Aorta (tissue), 5 donors: Measurements from ENCODE around the gene TPH2. TPM values are rescaled to one million over a fixed set of nuclear protein-coding genes. Genes with fewer than 3 reads are reported as not detected.

Source experiments
- ATAC-seq: fragments of 200-7000 bp; cut with Tn5 transposase; one replicate; pipeline ENCODE4 v1.9.1; 2022; ENCODE audit warnings: moderate library complexity; ENCODE audit not compliant: low FRiP score
- DNase-seq, 2 donors: peaks; one replicate each; pipeline ENCODE4 v3.0.0-alpha.2; 2020
- H3K27ac ChIP-seq, 2 donors: one replicate each; pipeline ENCODE4 v1.5.1; 2013; ENCODE audit warnings: low read length in 2 of 2, mild to moderate bottlenecking in 2 of 2, moderate library complexity in 2 of 2, control low read depth in 1 of 2, inconsistent platforms in 1 of 2, low read depth in 1 of 2
- H3K27me3 ChIP-seq, 2 donors: one replicate each; pipeline ENCODE4 v1.6.1; 2013; ENCODE audit warnings: control low read depth in 1 of 2, low read length in 1 of 2, mild to moderate bottlenecking in 1 of 2, moderate library complexity in 1 of 2; ENCODE audit not compliant: insufficient read depth in 2 of 2, control insufficient read depth in 1 of 2
- H3K36me3 ChIP-seq, 2 donors: one replicate each; pipeline ENCODE4 v1.6.1; 2013; ENCODE audit warnings: control low read depth in 1 of 2, low read length in 1 of 2, mild to moderate bottlenecking in 1 of 2; ENCODE audit not compliant: insufficient read depth in 2 of 2, control insufficient read depth in 1 of 2
- H3K4me1 ChIP-seq, 2 donors: one replicate each; pipeline ENCODE4 v1.6.1; 2013; ENCODE audit warnings: low read length in 2 of 2, control low read depth in 1 of 2, mild to moderate bottlenecking in 1 of 2, moderate library complexity in 1 of 2; ENCODE audit not compliant: insufficient read depth in 2 of 2, control insufficient read depth in 1 of 2
- H3K4me3 ChIP-seq, 2 donors: one replicate each; pipeline ENCODE4 v1.5.1; 2013; ENCODE audit warnings: low read length in 2 of 2, control low read depth in 1 of 2, mild to moderate bottlenecking in 1 of 2
- H3K9me3 ChIP-seq: one replicate; pipeline ENCODE4 v1.6.1; 2013; ENCODE audit warnings: mild to moderate bottlenecking, low read length; ENCODE audit not compliant: control insufficient read depth
- WGBS, 2 donors: extraction: QIAGEN DNeasy Blood & Tissue Kit; methylation state at CpG; one replicate each; pipeline ENCODE4 v1.1.7; 2013; 5-methylcytosine and 5-hydroxymethylcytosine counted together
- intact Hi-C, 2 donors: fragments of 100-400 bp; cut with DNase I; formaldehyde crosslinking; loops; one replicate each; pipeline versions ENCODE4 v1.14.2 to v1.15.0; 2022
- polyA plus RNA-seq, 2 donors: library from polyadenylated mRNA; stranded (reverse); fragments of 200-250 nt; gene quantifications; one replicate each; pipeline ENCODE4 v1.2.3, GENCODE V29; 2013
- total RNA-seq, 2 donors: library from RNA; stranded (reverse); fragmentation: NEBNext Ultra II Directional; extraction: Animal tissue kit (Norgen Biotek cat#: 25700); gene quantifications; one replicate each; pipeline ENCODE4 v1.2.1, GENCODE V29; 2021
- donor health status: healthy with polysubstance abuse.
- donor health status: Bipolar disorder and iron deficiency.
- donor health status: DM: no; HTN: no; CAD: no.
- donor health status: DM: no; HTN: no; CAD: no.
- donor health status: DM: yes; HTN: yes; CAD: no.

Gene TPH2
- total and polyA plus RNA-seq, 4 donors, result not detected

- H3K36me3 ChIP-seq, result no peaks in the 10 kb centered on the region
- no peak overlapping the region for H3K4me3 ChIP-seq
- no peak overlapping the region for H3K27ac ChIP-seq
- no peaks in the 10 kb centered on the region for H3K4me1 ChIP-seq
- H3K27me3 ChIP-seq, result peaks cover 0 to 2% of the 10 kb centered on the region in 2 donors
- 70 to 76% methylated on average over 2 of the region's 2 CpGs for WGBS, 2 donors
- peaks cover 1% of the 10 kb centered on the region for H3K9me3 ChIP-seq
- intact Hi-C loops, result no loop called here
- ATAC-seq (no peak), DNase-seq (no peak)
Measured at GRCh38 chr12:72063073-72063472, 124.4 kb downstream of the TPH2 start.

GRCh38 chr12:72071030-72071429 is 132.4 kb downstream of the TPH2 start:
- DNase-seq, result no peak
- Histone ChIP-seq H3K36me3 (no peaks in the 10 kb centered on the region), H3K27ac (no peak overlapping the region), H3K4me3 (no peak overlapping the region), H3K9me3 (no peaks in the 10 kb centered on the region), H3K27me3 (no peaks in the 10 kb centered on the region), H3K4me1 (no peaks in the 10 kb centered on the region)
- intact Hi-C loops, result no loop called here
- 93 to 98% methylated on average over 2 of the region's 2 CpGs for WGBS, 2 donors
- ATAC-seq, result no peak

- Histone ChIP-seq H3K27me3 (no peaks in the 10 kb centered on the region), H3K9me3 (no peaks in the 10 kb centered on the region), H3K4me3 (no peak overlapping the region), H3K27ac (no peak overlapping the region), H3K36me3 (no peaks in the 10 kb centered on the region), H3K4me1 (no peaks in the 10 kb centered on the region)
- ATAC-seq (no peak), DNase-seq (no peak)
- intact Hi-C loops, result no loop called here
- WGBS, 2 donors, result 4 to 8% methylated on average over 1 of the region's 1 CpG
Measured at GRCh38 chr12:72072592-72073212, 134.1 kb downstream of the TPH2 start.

GRCh38 chr12:72074065-72074464 is 135.4 kb downstream of the TPH2 start:
- 90 to 95% methylated on average over 1 of the region's 1 CpG for WGBS, 2 donors
- ATAC-seq, result no peak
- Histone ChIP-seq H3K36me3 (no peaks in the 10 kb centered on the region), H3K4me1 (no peaks in the 10 kb centered on the region), H3K27me3 (no peaks in the 10 kb centered on the region), H3K9me3 (no peaks in the 10 kb centered on the region), H3K27ac (no peak overlapping the region), H3K4me3 (no peak overlapping the region)
- intact Hi-C loops, result no loop called here
- no peak for DNase-seq

- Histone ChIP-seq H3K4me1 (no peaks in the 10 kb centered on the region), H3K9me3 (no peaks in the 10 kb centered on the region), H3K27me3 (no peaks in the 10 kb centered on the region), H3K4me3 (no peak overlapping the region), H3K27ac (no peak overlapping the region), H3K36me3 (no peaks in the 10 kb centered on the region)
- intact Hi-C loops, result no loop called here
- 37 to 42% methylated on average over 3 of the region's 3 CpGs for WGBS, 2 donors
- DNase-seq (no peak), ATAC-seq (no peak)
Measured at GRCh38 chr12:72074956-72075355, 136.3 kb downstream of the TPH2 start.

GRCh38 chr12:72075401-72075800 is 136.8 kb downstream of the TPH2 start:
- DNase-seq (no peak), ATAC-seq (no peak)
- Histone ChIP-seq H3K9me3 (no peaks in the 10 kb centered on the region), H3K4me3 (no peak overlapping the region), H3K4me1 (no peaks in the 10 kb centered on the region), H3K27me3 (no peaks in the 10 kb centered on the region), H3K27ac (no peak overlapping the region), H3K36me3 (no peaks in the 10 kb centered on the region)
- intact Hi-C loops, result no loop called here
- WGBS, 2 donors, result 74 to 76% methylated on average over 3 of the region's 3 CpGs

- ATAC-seq (peak; percentile 52), DNase-seq (no peak)
- Histone ChIP-seq H3K9me3 (no peaks in the 10 kb centered on the region), H3K36me3 (no peaks in the 10 kb centered on the region), H3K27ac (no peak overlapping the region), H3K27me3 (no peaks in the 10 kb centered on the region), H3K4me1 (no peaks in the 10 kb centered on the region), H3K4me3 (no peak overlapping the region)
- 92 to 93% methylated on average over 9 of the region's 9 CpGs for WGBS, 2 donors
- intact Hi-C loops, result no loop called here
Measured at GRCh38 chr12:72075891-72076557, 137.4 kb downstream of the TPH2 start.

DNA sequence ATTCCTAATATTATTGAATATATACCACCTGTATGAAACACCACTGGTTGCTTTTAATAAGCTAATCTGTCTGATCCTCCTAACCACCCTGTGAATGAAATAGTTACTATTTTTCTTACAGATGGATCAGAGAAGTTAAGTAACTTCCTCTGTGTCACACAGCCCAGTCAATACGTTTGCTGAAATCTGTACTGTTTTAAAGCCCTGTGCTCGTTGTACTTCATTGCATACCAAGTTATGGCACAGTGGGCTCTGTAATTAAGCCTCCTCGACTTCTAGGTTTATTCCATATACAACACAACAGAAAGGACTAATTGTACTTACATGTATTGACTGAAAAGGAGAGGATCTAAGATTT is 137.9 kb downstream of the TPH2 start:
- H3K4me1 ChIP-seq, result no peaks in the 10 kb centered on the region
- ATAC-seq (no peak), DNase-seq (no peak)
- no peaks in the 10 kb centered on the region for H3K27me3 ChIP-seq
- intact Hi-C loops, result no loop called here
- no peak overlapping the region for H3K4me3 ChIP-seq
- H3K36me3 ChIP-seq, result no peaks in the 10 kb centered on the region
- WGBS, 2 donors, result 80 to 83% methylated on average over 3 of the region's 3 CpGs
- no peaks in the 10 kb centered on the region for H3K9me3 ChIP-seq
- no peak overlapping the region for H3K27ac ChIP-seq

- DNase-seq (no peak), ATAC-seq (no peak)
- Histone ChIP-seq H3K4me1 (no peaks in the 10 kb centered on the region), H3K4me3 (no peak overlapping the region), H3K27me3 (no peaks in the 10 kb centered on the region), H3K36me3 (no peaks in the 10 kb centered on the region), H3K9me3 (no peaks in the 10 kb centered on the region), H3K27ac (no peak overlapping the region)
- 75 to 77% methylated on average over 5 of the region's 5 CpGs for WGBS, 2 donors
- intact Hi-C loops, result no loop called here
Measured at GRCh38 chr12:72077111-72077820, 138.6 kb downstream of the TPH2 start.
